ENCODE results near the gene SLAIN2.
"Not testable (repeated sequence)": the region's sequence is repeated elsewhere in the genome, so short reads cannot be mapped to it uniquely, and the experiment has no call there.

Gene SLAIN2

GRCh38 chr4:48340965-48341775 is at the start of gene SLAIN2:
SLAIN2 (plus strand) TSS chr4:48341529; CDS start chr4:48341740, 211 bp downstream.
- peak; percentile 99 for DNase-seq (ENCODE audit: low read depth in 2 of 2)

- not testable (repeated sequence) for DNase-seq (ENCODE audit: low read depth in 2 of 2)
Observed at GRCh38 chr4:48292218-48292790, 49.0 kb upstream of the SLAIN2 start.

- DNase-seq (ENCODE audit: low read depth in 2 of 2): no peak
Observed at GRCh38 chr4:48295116-48295515, 46.2 kb upstream of the SLAIN2 start.

- no peak for DNase-seq (ENCODE audit: low read depth in 2 of 2)
Observed at GRCh38 chr4:48296365-48296764, 45.0 kb upstream of the SLAIN2 start.

- no peak for DNase-seq (ENCODE audit: low read depth in 2 of 2)
Observed at GRCh38 chr4:48297256-48297846, 44.0 kb upstream of the SLAIN2 start.

GRCh38 chr4:48299560-48299959 is 41.8 kb upstream of the SLAIN2 start:
- DNase-seq (ENCODE audit: low read depth in 2 of 2): no peak

GRCh38 chr4:48300004-48300403 is 41.3 kb upstream of the SLAIN2 start:
- no peak for DNase-seq (ENCODE audit: low read depth in 2 of 2)

GRCh38 chr4:48305508-48305907 is 35.8 kb upstream of the SLAIN2 start:
- DNase-seq (ENCODE audit: low read depth in 2 of 2): no peak

- no peak for DNase-seq (ENCODE audit: low read depth in 2 of 2)
Observed at GRCh38 chr4:48307528-48307927, 33.8 kb upstream of the SLAIN2 start.

GRCh38 chr4:48308901-48309300 is 32.4 kb upstream of the SLAIN2 start:
- DNase-seq (ENCODE audit: low read depth in 2 of 2): no peak

- no peak for DNase-seq (ENCODE audit: low read depth in 2 of 2)
Observed at GRCh38 chr4:48311896-48312295, 29.4 kb upstream of the SLAIN2 start.

GRCh38 chr4:48314746-48315145 is 26.6 kb upstream of the SLAIN2 start:
- DNase-seq (ENCODE audit: low read depth in 2 of 2): not testable (repeated sequence)

- DNase-seq (ENCODE audit: low read depth in 2 of 2): peak in 1 of 2 donors; percentile 28
Observed at GRCh38 chr4:48315728-48316630, 25.4 kb upstream of the SLAIN2 start.

GRCh38 chr4:48321312-48321711 is 20.0 kb upstream of the SLAIN2 start:
- DNase-seq (ENCODE audit: low read depth in 2 of 2): no peak

GRCh38 chr4:48322063-48322462 is 19.3 kb upstream of the SLAIN2 start:
- no peak for DNase-seq (ENCODE audit: low read depth in 2 of 2)

GRCh38 chr4:48324281-48324680 is 17.0 kb upstream of the SLAIN2 start:
- no peak for DNase-seq (ENCODE audit: low read depth in 2 of 2)

GRCh38 chr4:48329193-48329592 is 12.1 kb upstream of the SLAIN2 start:
- DNase-seq (ENCODE audit: low read depth in 2 of 2): no peak

- DNase-seq (ENCODE audit: low read depth in 2 of 2): no peak
Observed at GRCh38 chr4:48329976-48330375, 11.4 kb upstream of the SLAIN2 start.

GRCh38 chr4:48331577-48332330 is 9.6 kb upstream of the SLAIN2 start:
- DNase-seq (ENCODE audit: low read depth in 2 of 2): no peak

- no peak for DNase-seq (ENCODE audit: low read depth in 2 of 2)
Observed at GRCh38 chr4:48332661-48333060, 8.7 kb upstream of the SLAIN2 start.

GRCh38 chr4:48333587-48333986 is 7.7 kb upstream of the SLAIN2 start:
- DNase-seq (ENCODE audit: low read depth in 2 of 2): no peak

All from stimulated activated CD4-positive, alpha-beta T cell treated with anti-CD3 and anti-CD28 coated beads, Interleukin-1b, Interleukin-23, amount 100 ng/mL, for 4 hours (primary cell).